HepG2 (cell line): ENCODE results near the gene TMEM79. TPM values are rescaled to one million over a fixed set of nuclear protein-coding genes. Genes with fewer than 3 reads are reported as not detected.

Source experiments
- ARNT2 ChIP-seq: sonication (generic); formaldehyde crosslinking; IDR thresholded peaks from 2 replicates; pipeline ENCODE4 v1.8.0; 2022; ENCODE audit warnings: mild to moderate bottlenecking, low read depth, missing genetic modification reagents, moderate library complexity
- ATF7 ChIP-seq, 2 experiments: fragments of 450-650 bp in 1 of 2; sonication (generic) in 1 of 2; formaldehyde crosslinking in 1 of 2; IDR thresholded peaks; 2 replicates each; pipeline versions ENCODE4 v1.4.0 to v1.6.1; 2016 to 2020; ENCODE audit warnings: antibody characterized with exemption in 1 of 2, mild to moderate bottlenecking in 1 of 2, missing genetic modification reagents in 1 of 2
- CSRNP1 ChIP-seq: sonication (generic); formaldehyde crosslinking; IDR thresholded peaks from 2 replicates; pipeline ENCODE4 v1.8.1; 2023; ENCODE audit warnings: mild to moderate bottlenecking, missing genetic modification reagents
- GATAD1 ChIP-seq: IDR thresholded peaks from 2 replicates; pipeline ENCODE4 v1.6.1; 2016; ENCODE audit warnings: missing genetic modification reagents, missing compliant biosample characterization
- GFI1 ChIP-seq: sonication (generic); formaldehyde crosslinking; IDR thresholded peaks from 2 replicates; pipeline ENCODE4 v1.5.0; 2020; ENCODE audit warnings: missing genetic modification reagents, mild to moderate bottlenecking, borderline replicate concordance
- IRF1 ChIP-seq: sonication (generic); formaldehyde crosslinking; IDR thresholded peaks from 2 replicates; pipeline ENCODE4 v1.4.0; 2020; ENCODE audit warnings: low read depth, mild to moderate bottlenecking, missing genetic modification reagents
- KMT2B ChIP-seq: IDR thresholded peaks from 2 replicates; pipeline ENCODE4 v1.6.1; 2016; ENCODE audit warnings: missing genetic modification reagents, missing compliant biosample characterization
- MBNL3 ChIP-seq: fragments of 250-450 bp; sonication (Bioruptor Pico); conservative IDR thresholded peaks from 2 replicates; pipeline ENCODE4 v1.8.0; 2022; ENCODE audit warnings: mild to moderate bottlenecking, inconsistent platforms
- NFIB ChIP-seq: sonication (generic); formaldehyde crosslinking; IDR thresholded peaks from 2 replicates; pipeline ENCODE4 v1.9.0; 2021; ENCODE audit warnings: missing genetic modification reagents, mild to moderate bottlenecking, borderline replicate concordance
- NONO ChIP-seq, 2 experiments: fragments of 450-650 bp in 1 of 2; sonication (generic) in 1 of 2; formaldehyde crosslinking in 1 of 2; IDR thresholded peaks in 1 of 2; conservative IDR thresholded peaks in 1 of 2; 2 replicates each; pipeline versions ENCODE4 v1.6.1 to v1.8.0; 2017 to 2022; ENCODE audit warnings: mild to moderate bottlenecking in 1 of 2, missing genetic modification reagents in 1 of 2, moderate library complexity in 1 of 2
- RAD21 ChIP-seq: fragments of 450-650 bp; formaldehyde crosslinking; IDR thresholded peaks from 2 replicates; pipeline ENCODE4 v1.5.0; 2020; ENCODE audit warnings: mild to moderate bottlenecking
- TGIF2 ChIP-seq: IDR thresholded peaks from 2 replicates; pipeline ENCODE4 v1.6.1; 2016; ENCODE audit warnings: control low read depth, missing compliant biosample characterization
- ZBTB42 ChIP-seq: sonication (generic); formaldehyde crosslinking; IDR thresholded peaks from 2 replicates; pipeline ENCODE4 v1.5.0; 2020; ENCODE audit warnings: mild to moderate bottlenecking, missing genetic modification reagents
- ZFP82 ChIP-seq: sonication (generic); formaldehyde crosslinking; IDR thresholded peaks from 2 replicates; pipeline ENCODE4 v1.5.1; 2020; ENCODE audit warnings: mild to moderate bottlenecking, missing genetic modification reagents, borderline replicate concordance
- ZNF121 ChIP-seq: sonication (generic); formaldehyde crosslinking; IDR thresholded peaks from 2 replicates; pipeline ENCODE4 v1.5.0; 2020; ENCODE audit warnings: mild to moderate bottlenecking, missing genetic modification reagents
- ZNF230 ChIP-seq: sonication (generic); formaldehyde crosslinking; IDR thresholded peaks from 2 replicates; pipeline ENCODE4 v1.4.0; 2020; ENCODE audit warnings: mild to moderate bottlenecking, missing genetic modification reagents
- ZNF549 ChIP-seq: sonication (generic); formaldehyde crosslinking; IDR thresholded peaks from 2 replicates; pipeline ENCODE4 v1.5.0; 2020; ENCODE audit warnings: missing genetic modification reagents
- ZNF557 ChIP-seq: sonication (generic); formaldehyde crosslinking; IDR thresholded peaks from 2 replicates; pipeline ENCODE4 v1.4.0; 2020; ENCODE audit warnings: missing genetic modification reagents
- ZNF678 ChIP-seq: sonication (generic); formaldehyde crosslinking; IDR thresholded peaks from 2 replicates; pipeline ENCODE4 v1.4.0; 2020; ENCODE audit warnings: mild to moderate bottlenecking, missing genetic modification reagents
- polyA plus RNA-seq, 8 experiments: library from polyadenylated mRNA; depleted of rRNA in 3 of 8; stranded (reverse) in 7 of 8; unstranded in 1 of 8; fragments of >200 nt; fragmentation: Illumina TruSeq in 4 of 8; extraction: Trizol in 4 of 8; gene quantifications; 2 replicates each; pipeline versions ENCODE4 v1.2.1 to v1.2.3, GENCODE V29; 2011 to 2016; ENCODE audit warnings: low read depth in 4 of 8, missing spikeins in 1 of 8, mixed read lengths in 1 of 8; ENCODE audit not compliant: insufficient read depth in 1 of 8
- total RNA-seq, 5 experiments: library from RNA; depleted of rRNA; stranded (reverse); fragments of >200 nt; fragmentation: Illumina TruSeq; extraction: Trizol; gene quantifications; 2 replicates each; pipeline ENCODE4 v1.2.3, GENCODE V29; 2016; ENCODE audit warnings: low read depth in 1 of 5
- TF ChIP-seq, protein P1 (sequence below): sonication (generic); formaldehyde crosslinking; IDR thresholded peaks from 2 replicates; pipeline ENCODE4 v1.4.0; 2020; ENCODE audit warnings: missing genetic modification reagents
- TF ChIP-seq, protein P2 (sequence below): sonication (generic); formaldehyde crosslinking; IDR thresholded peaks from 2 replicates; pipeline ENCODE4 v1.4.0; 2020; ENCODE audit warnings: mild to moderate bottlenecking, missing genetic modification reagents

The TMEM79 gene
- total and polyA plus RNA-seq, 2 of the 13 experiments (the other 11 are each of a cell fraction or from before 2014, with no cell fraction given): 1.2 to 1.9 TPM

DNA sequence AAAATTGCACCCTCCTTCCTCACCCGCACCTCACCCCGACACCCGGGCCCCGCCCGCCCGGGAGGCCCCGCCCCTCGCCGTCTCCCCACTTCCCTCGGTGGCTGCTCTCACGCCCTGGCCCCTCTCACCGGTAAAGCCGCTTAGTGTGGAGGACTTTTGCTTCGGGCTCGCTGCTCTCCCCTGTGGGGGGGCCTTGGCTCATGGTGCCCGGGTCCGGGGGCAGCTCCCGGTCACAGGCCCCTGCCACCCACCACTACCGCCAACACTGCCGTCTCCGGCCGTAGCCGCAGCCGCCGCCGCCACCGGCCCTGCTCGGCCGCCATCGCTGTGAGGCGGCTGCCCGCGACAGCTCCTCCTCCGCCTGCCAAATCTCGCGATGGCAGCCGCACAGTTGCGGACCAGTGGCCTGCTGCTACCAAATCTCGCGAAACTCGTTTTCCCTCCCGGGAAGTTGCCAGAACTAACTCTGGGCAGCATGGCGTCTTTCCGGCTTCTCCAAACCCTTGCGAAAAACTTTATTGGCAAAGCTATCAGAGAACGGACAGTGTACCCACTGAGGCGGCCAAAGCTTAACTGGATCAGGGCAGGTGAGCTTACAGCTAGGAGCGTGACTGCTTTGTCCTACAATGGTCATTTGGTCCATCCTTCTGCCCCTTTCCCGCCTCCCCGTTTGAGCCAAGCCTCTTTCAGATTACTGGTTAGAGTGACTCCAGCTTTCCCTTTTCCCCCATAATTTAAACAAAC lies 1.5 kb upstream of the TMEM79 start, which contains the start of gene SMG5 (continued):
- TF ChIP-seq ARNT2 (CRISPR knock-in tag) (peak; percentile 98; the same call in 1 of the 2 replicates), ZNF678 (CRISPR knock-in tag) (no peak), CSRNP1 (CRISPR knock-in tag) (no peak), IRF1 (CRISPR knock-in tag) (no peak), GATAD1 (CRISPR knock-in tag) (peak; percentile 96), RAD21 (0 out of 2 replicates have a peak, but pooled peaks have one; percentile 10), NFIB (CRISPR knock-in tag) (no peak), MBNL3 (CRISPR knock-in tag) (no peak), ZBTB42 (CRISPR knock-in tag) (0 out of 2 replicates have a peak, but pooled peaks have one; percentile 50), NONO (IDR thresholded peaks at IDR 0.05) (no peak), NONO (CRISPR knock-in tag; conservative IDR thresholded peaks at IDR 0.05) (peak; percentile 95), ZNF549 (CRISPR knock-in tag) (no peak), TGIF2 (peak; percentile 86), ZFP82 (CRISPR knock-in tag) (no peak), ATF7 (IDR thresholded peaks at IDR 0.05) (no peak), ATF7 (CRISPR knock-in tag; IDR thresholded peaks at IDR 0.05) (no peak), KMT2B (CRISPR knock-in tag) (peak; percentile 86), ZNF557 (CRISPR knock-in tag) (0 out of 2 replicates have a peak, but pooled peaks have one; percentile 63), GFI1 (peak; percentile 69; the same call in 1 of the 2 replicates), ZNF121 (CRISPR knock-in tag) (no peak), ZNF230 (no peak; the same call in 1 of the 2 replicates)
- TF ChIP-seq, protein P1, sequence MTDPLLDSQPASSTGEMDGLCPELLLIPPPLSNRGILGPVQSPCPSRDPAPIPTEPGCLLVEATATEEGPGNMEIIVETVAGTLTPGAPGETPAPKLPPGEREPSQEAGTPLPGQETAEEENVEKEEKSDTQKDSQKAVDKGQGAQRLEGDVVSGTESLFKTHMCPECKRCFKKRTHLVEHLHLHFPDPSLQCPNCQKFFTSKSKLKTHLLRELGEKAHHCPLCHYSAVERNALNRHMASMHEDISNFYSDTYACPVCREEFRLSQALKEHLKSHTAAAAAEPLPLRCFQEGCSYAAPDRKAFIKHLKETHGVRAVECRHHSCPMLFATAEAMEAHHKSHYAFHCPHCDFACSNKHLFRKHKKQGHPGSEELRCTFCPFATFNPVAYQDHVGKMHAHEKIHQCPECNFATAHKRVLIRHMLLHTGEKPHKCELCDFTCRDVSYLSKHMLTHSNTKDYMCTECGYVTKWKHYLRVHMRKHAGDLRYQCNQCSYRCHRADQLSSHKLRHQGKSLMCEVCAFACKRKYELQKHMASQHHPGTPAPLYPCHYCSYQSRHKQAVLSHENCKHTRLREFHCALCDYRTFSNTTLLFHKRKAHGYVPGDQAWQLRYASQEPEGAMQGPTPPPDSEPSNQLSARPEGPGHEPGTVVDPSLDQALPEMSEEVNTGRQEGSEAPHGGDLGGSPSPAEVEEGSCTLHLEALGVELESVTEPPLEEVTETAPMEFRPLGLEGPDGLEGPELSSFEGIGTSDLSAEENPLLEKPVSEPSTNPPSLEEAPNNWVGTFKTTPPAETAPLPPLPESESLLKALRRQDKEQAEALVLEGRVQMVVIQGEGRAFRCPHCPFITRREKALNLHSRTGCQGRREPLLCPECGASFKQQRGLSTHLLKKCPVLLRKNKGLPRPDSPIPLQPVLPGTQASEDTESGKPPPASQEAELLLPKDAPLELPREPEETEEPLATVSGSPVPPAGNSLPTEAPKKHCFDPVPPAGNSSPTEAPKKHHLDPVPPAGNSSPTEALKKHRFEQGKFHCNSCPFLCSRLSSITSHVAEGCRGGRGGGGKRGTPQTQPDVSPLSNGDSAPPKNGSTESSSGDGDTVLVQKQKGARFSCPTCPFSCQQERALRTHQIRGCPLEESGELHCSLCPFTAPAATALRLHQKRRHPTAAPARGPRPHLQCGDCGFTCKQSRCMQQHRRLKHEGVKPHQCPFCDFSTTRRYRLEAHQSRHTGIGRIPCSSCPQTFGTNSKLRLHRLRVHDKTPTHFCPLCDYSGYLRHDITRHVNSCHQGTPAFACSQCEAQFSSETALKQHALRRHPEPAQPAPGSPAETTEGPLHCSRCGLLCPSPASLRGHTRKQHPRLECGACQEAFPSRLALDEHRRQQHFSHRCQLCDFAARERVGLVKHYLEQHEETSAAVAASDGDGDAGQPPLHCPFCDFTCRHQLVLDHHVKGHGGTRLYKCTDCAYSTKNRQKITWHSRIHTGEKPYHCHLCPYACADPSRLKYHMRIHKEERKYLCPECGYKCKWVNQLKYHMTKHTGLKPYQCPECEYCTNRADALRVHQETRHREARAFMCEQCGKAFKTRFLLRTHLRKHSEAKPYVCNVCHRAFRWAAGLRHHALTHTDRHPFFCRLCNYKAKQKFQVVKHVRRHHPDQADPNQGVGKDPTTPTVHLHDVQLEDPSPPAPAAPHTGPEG (CRISPR knock-in tag): 0 out of 2 replicates have a peak, but pooled peaks have one; percentile 14
- TF ChIP-seq, protein P2, sequence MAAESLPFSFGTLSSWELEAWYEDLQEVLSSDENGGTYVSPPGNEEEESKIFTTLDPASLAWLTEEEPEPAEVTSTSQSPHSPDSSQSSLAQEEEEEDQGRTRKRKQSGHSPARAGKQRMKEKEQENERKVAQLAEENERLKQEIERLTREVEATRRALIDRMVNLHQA (CRISPR knock-in tag): no peak
